K562 (cell line): Measurements from ENCODE around the gene LEO1. TPM values are rescaled to one million over a fixed set of nuclear protein-coding genes. Genes with fewer than 3 reads are reported as not detected.

Source experiments
- CXXC5 ChIP-seq: fragments of 250-450 bp; sonication (Bioruptor Pico); IDR thresholded peaks from 2 replicates; pipeline ENCODE4 v1.8.0; 2022; ENCODE audit warnings: inconsistent platforms, mild to moderate bottlenecking, moderate library complexity
- ELF2 ChIP-seq: fragments of 250-450 bp; sonication (Bioruptor Pico); IDR thresholded peaks from 2 replicates; pipeline ENCODE4 v1.5.0; 2021; ENCODE audit warnings: mild to moderate bottlenecking
- ETV1 ChIP-seq: fragments of 450-650 bp; conservative IDR thresholded peaks from 2 replicates; pipeline ENCODE4 v1.6.1; 2016; ENCODE audit warnings: missing genetic modification characterization, control low read depth, low read depth, missing compliant biosample characterization
- GATAD2B ChIP-seq: fragments of 450-650 bp; IDR thresholded peaks from 2 replicates; pipeline ENCODE4 v1.6.1; 2017; ENCODE audit warnings: mild to moderate bottlenecking, borderline replicate concordance
- HCFC1 ChIP-seq: IDR thresholded peaks from 2 replicates; pipeline ENCODE4 v1.6.1; 2012; ENCODE audit warnings: low read depth, low read length, improper control_type of control experiment
- L3MBTL2 ChIP-seq: fragments of 450-650 bp; IDR thresholded peaks from 2 replicates; pipeline ENCODE4 v1.6.1; 2016; ENCODE audit warnings: mild to moderate bottlenecking, moderate library complexity
- LEF1 ChIP-seq: fragments of 450-650 bp; IDR thresholded peaks from 2 replicates; pipeline ENCODE4 v1.6.1; 2016; ENCODE audit warnings: mild to moderate bottlenecking
- MIER1 ChIP-seq: fragments of 450-650 bp; IDR thresholded peaks from 2 replicates; pipeline ENCODE4 v1.6.1; 2016; ENCODE audit warnings: antibody characterized with exemption, mild to moderate bottlenecking, low read depth
- POLR3A ChIP-seq: IDR thresholded peaks from 2 replicates; pipeline ENCODE4 v1.6.1; 2011; ENCODE audit warnings: borderline replicate concordance, mild to moderate bottlenecking, moderate library complexity; ENCODE audit not compliant: insufficient read length, insufficient read depth; ENCODE audit errors: extremely low read depth
- PTTG1 ChIP-seq: fragments of 450-650 bp; IDR thresholded peaks from 2 replicates; pipeline ENCODE4 v1.6.1; 2016; ENCODE audit warnings: low read depth, mild to moderate bottlenecking, missing genetic modification characterization, missing compliant biosample characterization
- RREB1 ChIP-seq: fragments of 250-450 bp; sonication (Bioruptor Pico); IDR thresholded peaks from 2 replicates; pipeline ENCODE4 v1.4.0; 2020
- SMAD4 ChIP-seq: fragments of 250-450 bp; sonication (Bioruptor Pico); conservative IDR thresholded peaks from 2 replicates; pipeline ENCODE4 v1.8.0; 2021; ENCODE audit warnings: inconsistent platforms, mild to moderate bottlenecking, moderate library complexity
- ZNF140 ChIP-seq: fragments of 250-450 bp; sonication (Bioruptor Pico); IDR thresholded peaks from 2 replicates; pipeline ENCODE4 v1.8.0; 2021; ENCODE audit warnings: moderate library complexity, mild to moderate bottlenecking, inconsistent platforms
- ZNF24 ChIP-seq: fragments of 450-650 bp; IDR thresholded peaks from 2 replicates; pipeline ENCODE4 v1.6.1; 2016
- ZNF347 ChIP-seq: fragments of 450-650 bp; formaldehyde crosslinking; IDR thresholded peaks from 2 replicates; pipeline ENCODE4 v1.4.0; 2020; ENCODE audit warnings: low read depth, mild to moderate bottlenecking, moderate library complexity
- ZNF644 ChIP-seq: fragments of 200-800 bp; sonication (Bioruptor generic); IDR thresholded peaks from 2 replicates; pipeline ENCODE4 v1.6.1; 2016; ENCODE audit warnings: low read depth, missing genetic modification characterization, missing compliant biosample characterization
- ZNF76 ChIP-seq: fragments of 250-450 bp; sonication (Bioruptor Pico); IDR thresholded peaks from 2 replicates; pipeline ENCODE4 v1.4.0; 2020; ENCODE audit warnings: mild to moderate bottlenecking, moderate library complexity, borderline replicate concordance
- polyA plus RNA-seq, 8 experiments: library from polyadenylated mRNA; depleted of rRNA in 4 of 8; stranded (reverse) in 5 of 8; unstranded in 3 of 8; fragments of >200 nt; fragmentation: Nextera tagmentation in 2 of 8; fragmentation: Illumina TruSeq in 1 of 8; extraction: Ambion mirVana in 2 of 8; extraction: Trizol in 1 of 8; gene quantifications; 2 replicates each; pipeline versions ENCODE4 v1.2.1 to v1.2.3, GENCODE V29; 2011 to 2014; ENCODE audit warnings: inconsistent platforms in 1 of 8, missing spikeins in 1 of 8
- total RNA-seq, 7 experiments: library from RNA; depleted of rRNA in 6 of 7; stranded (reverse); fragments of >200 nt in 6 of 7; fragmentation: Illumina TruSeq in 2 of 7; extraction: Trizol in 2 of 7; gene quantifications; 2 replicates each; pipeline versions ENCODE4 v1.2.1 to v1.2.3, GENCODE V29; 2011 to 2021; ENCODE audit warnings: low replicate concordance in 1 of 7
- TF ChIP-seq, protein P1 (sequence below), 3 experiments: fragments of 200-800 bp in 1 of 3; sonication (Bioruptor generic) in 1 of 3; sonication (generic) in 1 of 3; formaldehyde crosslinking in 1 of 3; IDR thresholded peaks; 2 replicates each; pipeline versions ENCODE4 v1.6.1 to v1.8.0; 2016 to 2022; ENCODE audit warnings: mild to moderate bottlenecking in 2 of 3, missing compliant biosample characterization in 2 of 3, missing genetic modification characterization in 2 of 3, missing genetic modification reagents in 1 of 3
- TF ChIP-seq, protein P2 (sequence below): fragments of 450-650 bp; formaldehyde crosslinking; IDR thresholded peaks from 2 replicates; pipeline ENCODE4 v1.4.0; 2020; ENCODE audit warnings: mild to moderate bottlenecking, mixed read lengths

Gene LEO1
- total and polyA plus RNA-seq, 9 of the 15 experiments (the other 6 are each of a cell fraction or from before 2014, with no cell fraction given): 8.4 to 48.3 (median 37.9) TPM

DNA sequence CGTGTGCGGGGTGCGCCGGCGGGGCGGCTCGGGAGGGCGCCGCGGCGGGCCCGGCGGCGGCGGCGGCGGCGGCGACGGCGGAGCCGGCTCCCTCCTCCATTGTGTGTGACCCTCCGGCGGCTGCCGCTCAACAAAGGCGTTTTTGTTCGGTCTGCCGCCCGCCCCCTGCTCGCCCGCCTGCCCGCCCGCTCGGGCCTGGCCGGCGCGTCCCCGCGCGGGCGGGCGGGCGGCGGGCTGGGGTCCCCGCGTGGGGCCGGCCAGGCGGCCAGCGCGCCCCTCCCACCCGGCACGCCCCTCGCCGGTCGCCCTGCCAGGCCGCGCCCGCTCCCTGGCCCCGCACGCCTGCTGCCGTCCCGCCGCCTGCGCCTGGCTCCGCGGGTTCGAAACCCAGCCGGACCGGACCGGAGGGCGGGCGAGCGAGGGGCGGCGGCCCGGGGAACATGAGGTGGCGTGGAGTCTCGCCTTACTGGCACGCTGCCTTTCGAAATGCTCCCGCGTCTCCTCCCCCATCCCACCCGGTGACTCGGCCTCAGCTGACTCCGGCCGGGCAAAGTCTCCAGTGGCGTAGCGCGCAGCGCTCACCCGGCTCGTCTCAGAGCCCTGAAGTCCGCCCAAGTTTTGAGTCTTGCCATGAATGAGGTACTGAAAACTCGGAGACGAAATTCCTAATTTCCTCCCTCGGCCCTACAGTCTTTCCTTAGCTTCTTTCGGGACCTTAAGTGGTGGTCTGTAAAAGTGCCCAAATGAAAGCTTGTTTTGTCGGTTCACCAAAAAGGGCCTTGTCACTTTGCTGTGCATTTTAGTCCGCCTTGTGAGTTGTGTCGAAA, 48.0 kb upstream of the LEO1 start (continued):
- TF ChIP-seq RREB1 (CRISPR knock-in tag) (no peak), ZNF644 (no peak), MIER1 (no peak), SMAD4 (CRISPR knock-in tag) (peak; percentile 58), CXXC5 (peak; percentile 54), PTTG1 (tag) (no peak), HCFC1 (peak; percentile 38; the same call in 1 of the 2 replicates), ZNF140 (CRISPR knock-in tag) (no peak), ELF2 (CRISPR knock-in tag) (no peak), ZNF76 (CRISPR knock-in tag) (no peak), POLR3A (no peak), ZNF347 (CRISPR knock-in tag) (no peak), L3MBTL2 (peak; percentile 27; the same call in 1 of the 2 replicates), ZNF24 (no peak), GATAD2B (peak; percentile 65; the same call in 1 of the 2 replicates), ETV1 (tag) (no peak), LEF1 (0 out of 2 replicates have a peak, but pooled peaks have one; percentile 36)
- TF ChIP-seq, protein P1, sequence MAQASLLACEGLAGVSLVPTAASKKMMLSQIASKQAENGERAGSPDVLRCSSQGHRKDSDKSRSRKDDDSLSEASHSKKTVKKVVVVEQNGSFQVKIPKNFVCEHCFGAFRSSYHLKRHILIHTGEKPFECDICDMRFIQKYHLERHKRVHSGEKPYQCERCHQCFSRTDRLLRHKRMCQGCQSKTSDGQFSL (CRISPR knock-in tag; IDR thresholded peaks at IDR 0.05): 0 out of 2 replicates have a peak, but pooled peaks have one; percentile 57
- TF ChIP-seq, protein P1 (tag; IDR thresholded peaks at IDR 0.05): no peak
- TF ChIP-seq, protein P2, sequence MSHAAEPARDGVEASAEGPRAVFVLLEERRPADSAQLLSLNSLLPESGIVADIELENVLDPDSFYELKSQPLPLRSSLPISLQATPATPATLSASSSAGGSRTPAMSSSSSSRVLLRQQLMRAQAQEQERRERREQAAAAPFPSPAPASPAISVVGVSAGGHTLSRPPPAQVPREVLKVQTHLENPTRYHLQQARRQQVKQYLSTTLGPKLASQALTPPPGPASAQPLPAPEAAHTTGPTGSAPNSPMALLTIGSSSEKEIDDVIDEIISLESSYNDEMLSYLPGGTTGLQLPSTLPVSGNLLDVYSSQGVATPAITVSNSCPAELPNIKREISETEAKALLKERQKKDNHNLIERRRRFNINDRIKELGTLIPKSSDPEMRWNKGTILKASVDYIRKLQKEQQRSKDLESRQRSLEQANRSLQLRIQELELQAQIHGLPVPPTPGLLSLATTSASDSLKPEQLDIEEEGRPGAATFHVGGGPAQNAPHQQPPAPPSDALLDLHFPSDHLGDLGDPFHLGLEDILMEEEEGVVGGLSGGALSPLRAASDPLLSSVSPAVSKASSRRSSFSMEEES (CRISPR knock-in tag): no peak
